Activated naive CD8-positive, alpha-beta T cell treated with anti-CD3 and anti-CD28 coated beads, Interleukin-2, amount 10 ng/mL, durations not matched to agents 7 days and 5 days (primary cell): Measurements from ENCODE around the gene TAL2. TPM values are rescaled to one million over a fixed set of nuclear protein-coding genes. Genes with fewer than 3 reads are reported as not detected.

Source experiments
- ATAC-seq: fragments of 150-1000 bp; cut with Tn5 transposase; one replicate; pipeline ENCODE4 v1.10.0; 2021; ENCODE audit warnings: low read depth, moderate library complexity
- POLR2A ChIA-PET: fragments of 350-600 bp; sonication (Branson Sonifier 250); formaldehyde crosslinking; loops from one replicate; lab custom pipeline; 2021; ENCODE audit warnings: antibody characterized with exemption; lab: Charles Lee
- DNase-seq: peaks from one replicate; pipeline ENCODE4 v3.0.0; 2021
- H3K27ac Mint-ChIP-seq: one replicate; pipeline ENCODE4 v1.8.0; 2022; ENCODE audit warnings: mild to moderate bottlenecking, mixed read lengths
- H3K27me3 Mint-ChIP-seq: one replicate; pipeline ENCODE4 v1.8.0; 2022; ENCODE audit warnings: mild to moderate bottlenecking, moderate library complexity, mixed read lengths
- H3K36me3 Mint-ChIP-seq: one replicate; pipeline ENCODE4 v1.8.0; 2021; ENCODE audit warnings: mild to moderate bottlenecking, mixed read lengths
- H3K4me1 Mint-ChIP-seq: one replicate; pipeline ENCODE4 v1.8.0; 2021; ENCODE audit warnings: mixed read lengths
- H3K4me3 Mint-ChIP-seq: one replicate; pipeline ENCODE4 v1.8.0; 2022; ENCODE audit warnings: mild to moderate bottlenecking, moderate library complexity, mixed read lengths
- H3K9me3 Mint-ChIP-seq: one replicate; pipeline ENCODE4 v1.8.0; 2021; ENCODE audit warnings: mixed read lengths
- total RNA-seq, 2 experiments: library from RNA; stranded (reverse); gene quantifications; one replicate each; pipeline ENCODE4 v1.2.3, GENCODE V29; 2021

The TAL2 gene
- total RNA-seq, result not detected

GRCh38 chr9:105662184-105663104 is at the start of gene TAL2:
Gene TAL2, plus strand, starts transcription at chr9:105662457. Its CDS starts 40 bp downstream, at chr9:105662497.
- peaks cover 9% of the 10 kb centered on the region for H3K27me3 Mint-ChIP-seq
- no peak within 1 kb of the TSS for H3K4me3 Mint-ChIP-seq
- DNase-seq (no peak), ATAC-seq (no peak)
- no peaks in the 10 kb centered on the region for H3K9me3 Mint-ChIP-seq
- no peaks in the 10 kb centered on the region for H3K36me3 Mint-ChIP-seq
- H3K27ac Mint-ChIP-seq, result no peak within 1 kb of the TSS
- H3K4me1 Mint-ChIP-seq, result no peaks in the 10 kb centered on the region
- POLR2A ChIA-PET, result interaction anchor here (0.5 kb wide), 1 partner anchor 865 kb away, joined by 3 read pairs; no protein-coding TSS in a partner anchor

GRCh38 chr9:105621001-105621400 is 41.3 kb upstream of the TAL2 start:
- H3K27ac Mint-ChIP-seq, result no peak overlapping the region
- H3K4me3 Mint-ChIP-seq, result no peak overlapping the region
- no peaks in the 10 kb centered on the region for H3K36me3 Mint-ChIP-seq
- H3K9me3 Mint-ChIP-seq, result no peaks in the 10 kb centered on the region
- H3K4me1 Mint-ChIP-seq, result no peaks in the 10 kb centered on the region
- ATAC-seq (no peak), DNase-seq (no peak)
- no peaks in the 10 kb centered on the region for H3K27me3 Mint-ChIP-seq
- POLR2A ChIA-PET, result no interaction called here

- Mint-ChIP-seq H3K27me3 (no peaks in the 10 kb centered on the region), H3K27ac (no peak overlapping the region), H3K4me1 (no peaks in the 10 kb centered on the region), H3K9me3 (no peaks in the 10 kb centered on the region), H3K36me3 (peaks cover 8% of the 10 kb centered on the region), H3K4me3 (no peak overlapping the region)
- no peak for DNase-seq
- no peak for ATAC-seq
- POLR2A ChIA-PET, result no interaction called here
Measured at GRCh38 chr9:105625088-105625487, 37.2 kb upstream of the TAL2 start.

DNA sequence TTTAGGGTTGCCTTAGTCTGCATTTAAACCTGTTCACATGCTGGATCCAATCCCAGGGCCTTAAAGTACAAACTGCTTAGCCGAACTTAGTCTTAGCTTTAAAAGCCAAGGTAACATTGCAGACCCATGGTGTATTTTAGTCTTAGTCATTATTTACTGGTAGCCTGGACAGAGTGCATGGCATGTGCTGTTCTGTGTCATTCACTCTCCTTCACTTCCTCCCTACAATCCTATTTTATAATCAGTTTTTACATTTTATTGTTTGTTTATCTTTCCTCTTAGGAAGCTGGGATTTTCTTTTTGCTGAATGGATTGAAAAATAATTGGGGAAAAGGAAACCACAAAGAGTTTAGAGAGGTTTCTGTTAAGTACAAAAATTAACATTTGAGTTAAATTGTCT is 29.4 kb upstream of the TAL2 start:
- Mint-ChIP-seq H3K27ac (no peak overlapping the region), H3K9me3 (no peaks in the 10 kb centered on the region), H3K27me3 (no peaks in the 10 kb centered on the region), H3K4me1 (no peaks in the 10 kb centered on the region), H3K36me3 (peaks cover 7% of the 10 kb centered on the region), H3K4me3 (no peak overlapping the region)
- ATAC-seq, result no peak
- DNase-seq, result no peak
- POLR2A ChIA-PET, result no interaction called here

DNA sequence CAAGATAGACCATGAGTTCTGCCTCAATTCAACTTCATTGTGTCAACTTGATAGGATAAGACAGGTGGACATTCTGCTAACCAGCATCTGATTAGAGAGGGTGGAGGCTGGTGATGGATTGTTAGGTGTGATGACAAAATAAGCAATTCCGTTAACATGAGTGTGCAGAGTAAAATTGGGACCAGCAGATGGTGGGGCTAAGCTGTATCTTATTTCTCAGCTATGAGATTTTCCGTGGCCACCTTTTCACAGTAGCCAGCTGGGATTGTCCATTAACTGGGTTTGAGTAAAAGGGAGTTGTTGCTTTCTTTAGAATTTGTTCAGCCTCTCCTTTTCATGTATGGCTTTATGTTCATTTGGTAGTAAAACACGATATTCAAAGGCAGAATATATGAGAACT is 28.8 kb upstream of the TAL2 start:
- Mint-ChIP-seq H3K4me3 (no peak overlapping the region), H3K4me1 (no peaks in the 10 kb centered on the region)
- POLR2A ChIA-PET, result no interaction called here

GRCh38 chr9:105636331-105636730 is 25.9 kb upstream of the TAL2 start:
- no peak for ATAC-seq
- H3K4me3 Mint-ChIP-seq, result no peak overlapping the region
- no peaks in the 10 kb centered on the region for H3K27me3 Mint-ChIP-seq
- H3K27ac Mint-ChIP-seq, result no peak overlapping the region
- no peak for DNase-seq
- no peaks in the 10 kb centered on the region for H3K4me1 Mint-ChIP-seq
- H3K9me3 Mint-ChIP-seq, result no peaks in the 10 kb centered on the region
- H3K36me3 Mint-ChIP-seq, result peaks cover 9% of the 10 kb centered on the region
- POLR2A ChIA-PET, result no interaction called here

More for the DNA sequence above, 28.8 kb upstream of the TAL2 start:
- no peaks in the 10 kb centered on the region for H3K27me3 Mint-ChIP-seq
- no peaks in the 10 kb centered on the region for H3K9me3 Mint-ChIP-seq
- DNase-seq (no peak), ATAC-seq (no peak)
- peaks cover 7% of the 10 kb centered on the region for H3K36me3 Mint-ChIP-seq
- no peak overlapping the region for H3K27ac Mint-ChIP-seq

DNA sequence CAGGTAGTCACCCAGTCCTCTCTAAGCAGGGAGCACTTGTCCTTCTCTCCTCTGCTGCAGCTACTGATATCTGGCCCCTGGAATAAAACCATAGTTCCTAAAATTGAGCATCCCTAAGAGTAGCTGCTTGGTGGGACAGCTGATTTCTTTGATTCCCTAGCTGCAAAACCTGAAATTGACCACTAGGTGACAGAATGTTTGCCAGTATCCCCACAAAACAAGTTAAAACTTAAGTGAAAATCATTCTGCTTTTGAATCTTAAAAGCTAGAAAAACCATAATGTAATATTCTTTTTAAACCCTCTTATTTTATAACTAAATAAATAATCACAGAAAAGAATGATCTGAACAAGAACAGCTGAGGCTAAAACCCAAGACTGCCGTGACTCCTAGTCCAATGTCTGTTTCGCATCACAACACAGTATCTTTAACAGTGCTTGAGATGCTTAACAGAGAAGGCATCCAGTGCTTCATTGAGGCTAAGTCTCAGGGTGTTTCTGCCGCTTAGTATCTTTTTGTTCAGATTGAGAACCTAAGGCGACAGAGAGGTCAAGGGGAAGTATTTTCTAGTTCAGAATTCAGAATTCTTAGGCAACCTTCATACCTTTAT is 24.4 kb upstream of the TAL2 start:
- ATAC-seq, result no peak
- no peaks in the 10 kb centered on the region for H3K9me3 Mint-ChIP-seq
- no peaks in the 10 kb centered on the region for H3K4me1 Mint-ChIP-seq
- H3K27me3 Mint-ChIP-seq, result no peaks in the 10 kb centered on the region
- H3K27ac Mint-ChIP-seq, result no peak overlapping the region
- POLR2A ChIA-PET, result no interaction called here
- H3K4me3 Mint-ChIP-seq, result no peak overlapping the region
- H3K36me3 Mint-ChIP-seq, result peaks cover 12% of the 10 kb centered on the region
- DNase-seq, result no peak

DNA sequence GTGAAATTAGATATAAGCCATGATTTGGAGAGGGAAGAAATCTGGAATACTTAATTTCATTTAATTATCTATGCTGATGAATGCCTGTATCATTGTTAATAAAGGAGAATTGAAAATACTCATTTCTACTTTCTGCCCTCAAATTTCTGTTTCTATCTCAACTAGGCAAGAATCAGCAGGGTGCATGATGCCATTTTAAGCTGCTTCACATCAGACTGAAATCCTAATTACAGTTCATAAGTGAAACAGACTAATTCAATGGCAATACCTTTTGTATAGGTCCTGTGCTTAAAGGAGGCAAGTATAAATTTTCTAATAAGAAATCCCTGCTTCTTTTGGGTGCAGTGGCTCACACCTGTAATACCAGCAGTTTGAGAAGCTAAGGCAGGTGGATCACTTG is 22.3 kb upstream of the TAL2 start:
- H3K27ac Mint-ChIP-seq, result no peak overlapping the region
- H3K9me3 Mint-ChIP-seq, result no peaks in the 10 kb centered on the region
- no peak overlapping the region for H3K4me3 Mint-ChIP-seq
- peaks cover 12% of the 10 kb centered on the region for H3K36me3 Mint-ChIP-seq
- no peaks in the 10 kb centered on the region for H3K4me1 Mint-ChIP-seq
- no peak for DNase-seq
- POLR2A ChIA-PET, result no interaction called here
- no peak for ATAC-seq
- H3K27me3 Mint-ChIP-seq, result no peaks in the 10 kb centered on the region

- DNase-seq (no peak), ATAC-seq (no peak)
- no peak overlapping the region for H3K27ac Mint-ChIP-seq
- H3K4me1 Mint-ChIP-seq, result no peaks in the 10 kb centered on the region
- H3K36me3 Mint-ChIP-seq, result peaks cover 9% of the 10 kb centered on the region
- no peaks in the 10 kb centered on the region for H3K9me3 Mint-ChIP-seq
- H3K27me3 Mint-ChIP-seq, result no peaks in the 10 kb centered on the region
- POLR2A ChIA-PET, result no interaction called here
- H3K4me3 Mint-ChIP-seq, result no peak overlapping the region
Measured at GRCh38 chr9:105643795-105644194, 18.5 kb upstream of the TAL2 start.

- H3K4me3 Mint-ChIP-seq, result no peak overlapping the region
- peaks cover 2% of the 10 kb centered on the region for H3K36me3 Mint-ChIP-seq
- DNase-seq (no peak), ATAC-seq (no peak)
- POLR2A ChIA-PET, result no interaction called here
- no peaks in the 10 kb centered on the region for H3K4me1 Mint-ChIP-seq
- no peak overlapping the region for H3K27ac Mint-ChIP-seq
- peaks cover 3% of the 10 kb centered on the region for H3K27me3 Mint-ChIP-seq
- no peaks in the 10 kb centered on the region for H3K9me3 Mint-ChIP-seq
Measured at GRCh38 chr9:105646879-105647594, 15.2 kb upstream of the TAL2 start.

GRCh38 chr9:105647595-105648349 is 14.5 kb upstream of the TAL2 start:
- H3K27ac Mint-ChIP-seq, result no peak overlapping the region
- no peaks in the 10 kb centered on the region for H3K36me3 Mint-ChIP-seq
- no peak for DNase-seq
- ATAC-seq, result no peak
- no peak overlapping the region for H3K4me3 Mint-ChIP-seq
- no peaks in the 10 kb centered on the region for H3K9me3 Mint-ChIP-seq
- POLR2A ChIA-PET, result no interaction called here
- H3K27me3 Mint-ChIP-seq, result peaks cover 3% of the 10 kb centered on the region
- no peaks in the 10 kb centered on the region for H3K4me1 Mint-ChIP-seq

GRCh38 chr9:105651806-105652205 is 10.5 kb upstream of the TAL2 start:
- Mint-ChIP-seq H3K27ac (no peak overlapping the region), H3K36me3 (peaks cover 2% of the 10 kb centered on the region)
- no peak for ATAC-seq

More at GRCh38 chr9:105651806-105652205, 10.5 kb upstream of the TAL2 start:
- Mint-ChIP-seq H3K4me3 (no peak overlapping the region), H3K27me3 (peaks cover 24% of the 10 kb centered on the region), H3K4me1 (peaks cover 4% of the 10 kb centered on the region), H3K9me3 (no peaks in the 10 kb centered on the region)
- POLR2A ChIA-PET, result no interaction called here
- DNase-seq, result no peak
